GM19452 (cell line): ENCODE data around the gene DUSP28.

Experiments
- ATAC-seq: cut with Tn5 transposase; IDR thresholded peaks from one replicate; pipeline ENCODE4 v1.9.1; 2021; ENCODE audit not compliant: unreplicated experiment

The DUSP28 gene

GRCh38 chr2:240585681-240586197, 25.6 kb downstream of the DUSP28 start:
- no peak for ATAC-seq

- peak; percentile 56 for ATAC-seq
These were observed 26.2 kb downstream of the DUSP28 start, which contains the start of gene CAPN10 for GRCh38 chr2:240586198-240586918. Gene CAPN10 (plus strand): TSS chr2:240586734. CDS start chr2:240586912, 178 bp downstream.

GRCh38 chr2:240586919-240587800, 27.0 kb downstream of the DUSP28 start:
- peak; percentile 1 for ATAC-seq

DNA sequence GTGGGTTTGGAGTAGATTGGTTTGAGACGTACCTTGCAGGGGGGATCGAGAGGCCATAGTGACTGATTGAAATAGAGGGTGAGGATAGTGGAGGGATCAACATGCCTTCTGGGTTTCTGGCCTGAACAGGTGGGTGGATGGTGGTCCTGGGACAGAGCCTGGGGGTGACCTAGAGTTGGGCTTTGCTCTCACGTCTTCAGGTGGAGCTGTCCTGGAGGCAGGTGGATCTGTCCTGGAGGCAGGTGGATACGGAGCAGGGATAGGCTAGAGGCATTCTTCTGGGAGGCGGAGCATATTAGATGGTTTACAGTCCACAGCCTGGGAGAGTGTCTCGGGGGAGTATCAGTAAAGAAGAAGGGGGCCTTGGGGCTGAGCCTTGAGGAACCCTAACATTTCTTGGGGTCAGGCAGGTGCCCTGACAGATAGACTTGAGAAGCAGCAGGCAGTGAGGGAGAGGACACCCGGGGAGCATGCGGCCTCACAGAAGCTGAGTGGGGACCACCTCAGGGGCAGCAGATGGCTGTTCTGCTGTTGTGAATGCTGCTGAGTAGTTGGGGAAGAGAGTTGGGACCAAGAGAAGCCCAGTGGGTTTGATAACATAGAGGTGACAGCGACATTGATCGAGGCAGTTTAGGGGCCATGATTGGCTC, 28.0 kb downstream of the DUSP28 start:
- no peak for ATAC-seq

DNA sequence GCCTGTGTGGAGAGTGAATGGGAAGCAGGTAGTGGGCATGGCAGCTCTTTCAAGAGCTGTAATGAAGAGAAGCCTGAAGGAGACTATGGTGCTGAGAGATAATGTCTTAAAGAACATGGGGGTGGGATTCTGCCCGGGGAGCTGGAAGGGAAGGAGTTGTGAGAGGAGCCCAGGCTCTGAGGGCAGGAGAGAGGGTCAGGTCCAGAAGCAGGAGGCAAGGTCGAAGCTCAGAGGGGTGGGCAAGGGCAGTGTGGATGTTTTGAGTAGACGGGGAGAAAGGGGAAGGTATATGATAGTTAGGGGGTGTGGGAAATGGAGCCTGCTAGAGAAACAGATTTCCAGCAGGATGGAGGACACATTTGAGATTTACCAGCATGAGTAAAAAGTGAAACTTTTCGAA, 28.5 kb downstream of the DUSP28 start:
- no peak for ATAC-seq

DNA sequence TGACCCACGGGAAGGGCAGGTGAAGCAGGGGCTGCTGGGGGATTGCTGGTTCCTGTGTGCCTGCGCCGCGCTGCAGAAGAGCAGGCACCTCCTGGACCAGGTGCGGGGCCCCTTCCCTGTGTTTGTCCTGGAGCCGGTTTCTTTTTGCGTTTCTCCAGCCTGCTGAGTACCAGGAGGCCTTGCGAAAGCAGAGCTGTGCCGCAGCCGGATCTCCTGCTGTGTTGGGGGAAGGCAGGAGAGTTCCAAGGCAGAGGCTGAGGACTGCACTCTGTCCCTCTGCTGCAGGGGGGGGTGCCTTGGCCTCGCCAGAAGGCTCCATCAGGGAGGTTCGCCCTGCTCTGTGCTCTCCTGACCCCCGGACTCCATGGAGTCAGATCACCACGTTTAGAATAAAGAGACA, 29.2 kb downstream of the DUSP28 start:
- no peak for ATAC-seq

GRCh38 chr2:240589850-240590525, 29.8 kb downstream of the DUSP28 start:
- no peak for ATAC-seq

GRCh38 chr2:240590681-240591111, 30.5 kb downstream of the DUSP28 start:
- ATAC-seq = no peak

- ATAC-seq = no peak
These were observed 31.1 kb downstream of the DUSP28 start for GRCh38 chr2:240591226-240591625.

- no peak for ATAC-seq
These were observed 31.6 kb downstream of the DUSP28 start for GRCh38 chr2:240591784-240592183.

GRCh38 chr2:240593026-240593702, 33.0 kb downstream of the DUSP28 start:
- ATAC-seq = no peak

- no peak for ATAC-seq
These were observed 33.7 kb downstream of the DUSP28 start for GRCh38 chr2:240593703-240594451.

DNA sequence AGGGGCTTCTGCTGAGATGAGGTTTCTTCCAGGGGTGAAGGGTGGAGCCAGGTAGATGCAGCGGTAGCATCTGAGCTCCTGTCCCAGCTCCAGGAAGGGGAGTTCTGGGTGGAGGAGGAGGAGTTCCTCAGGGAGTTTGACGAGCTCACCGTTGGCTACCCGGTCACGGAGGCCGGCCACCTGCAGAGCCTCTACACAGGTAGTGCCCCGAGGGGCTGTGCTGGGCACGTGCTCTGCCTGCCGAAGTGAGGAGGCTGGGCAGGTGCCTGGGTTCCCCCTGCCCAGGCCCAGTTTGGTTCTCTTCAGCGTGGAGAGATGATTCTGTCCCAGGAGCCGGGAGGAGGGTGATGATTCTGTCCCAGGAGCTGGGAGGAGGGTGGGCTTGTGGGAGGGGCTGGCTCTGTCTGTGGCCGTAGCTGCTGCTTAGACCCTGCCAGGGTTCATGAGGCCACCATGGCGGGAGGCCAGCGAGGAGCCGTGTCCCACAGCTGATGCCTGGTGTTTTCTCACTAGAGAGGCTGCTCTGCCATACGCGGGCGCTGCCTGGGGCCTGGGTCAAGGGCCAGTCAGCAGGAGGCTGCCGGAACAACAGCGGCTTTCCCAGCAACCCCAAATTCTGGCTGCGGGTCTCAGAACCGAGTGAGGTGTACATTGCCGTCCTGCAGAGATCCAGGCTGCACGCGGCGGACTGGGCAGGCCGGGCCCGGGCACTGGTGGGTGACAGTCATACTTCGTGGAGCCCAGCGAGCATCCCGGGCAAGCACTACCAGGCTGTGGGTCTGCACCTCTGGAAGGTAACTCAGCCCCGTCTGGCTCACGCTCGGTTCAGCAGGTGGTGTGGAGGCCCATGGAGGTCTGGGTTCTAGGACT, 34.6 kb downstream of the DUSP28 start:
- no peak for ATAC-seq

- ATAC-seq = no peak
These were observed 35.4 kb downstream of the DUSP28 start for GRCh38 chr2:240595381-240596079.

GRCh38 chr2:240596080-240596460, 35.9 kb downstream of the DUSP28 start:
- no peak for ATAC-seq

- ATAC-seq = no peak
These were observed 36.4 kb downstream of the DUSP28 start for GRCh38 chr2:240596491-240596931.

GRCh38 chr2:240597054-240597418, 36.9 kb downstream of the DUSP28 start:
- no peak for ATAC-seq
